Breast epithelium (tissue), 4 donors: ENCODE data around the gene E2F4. TPM values are rescaled to one million over a fixed set of nuclear protein-coding genes. Genes with fewer than 3 reads are reported as not detected.

Source experiments
- DNase-seq, 2 donors: peaks; one replicate each; pipeline ENCODE4 v3.0.0-alpha.2; 2019; ENCODE audit warnings: low spot score in 2 of 2
- H3K27ac ChIP-seq, 2 donors: fragments of 200-600 bp; sonication (generic) in 1 of 2; one replicate each; pipeline ENCODE4 v1.5.1; 2016 to 2019; ENCODE audit warnings: mild to moderate bottlenecking in 1 of 2
- H3K27me3 ChIP-seq, 2 donors: fragments of 200-600 bp; sonication (generic) in 1 of 2; one replicate each; pipeline versions ENCODE4 v1.5.1 to v1.6.0; 2017 to 2019; ENCODE audit warnings: control low read depth in 1 of 2, mild to moderate bottlenecking in 1 of 2
- H3K36me3 ChIP-seq: fragments of 200-600 bp; one replicate; pipeline ENCODE4 v1.5.1; 2019
- H3K4me1 ChIP-seq, 2 donors: fragments of 200-600 bp; sonication (generic); one replicate each; pipeline ENCODE4 v1.5.1; 2016 to 2019; ENCODE audit warnings: control low read depth in 1 of 2
- H3K4me3 ChIP-seq, 3 donors: fragments of 200-600 bp; sonication (generic); 1 replicate in 2 of 3; 2 replicates in 1 of 3; pipeline ENCODE4 v1.5.1; 2016 to 2019; ENCODE audit warnings: mild to moderate bottlenecking in 3 of 3, moderate library complexity in 2 of 3
- H3K9me3 ChIP-seq, 2 donors: fragments of 200-600 bp; sonication (generic) in 1 of 2; one replicate each; pipeline ENCODE4 v1.5.1; 2016 to 2019; ENCODE audit warnings: control low read depth in 1 of 2
- POLR2A ChIP-seq: fragments of 450-650 bp; IDR thresholded peaks from one replicate; pipeline ENCODE4 v1.6.1; 2016; ENCODE audit warnings: antibody characterized with exemption, mild to moderate bottlenecking, moderate library complexity
- POLR2AphosphoS5 ChIP-seq, 3 donors: sonication (generic); formaldehyde crosslinking; IDR thresholded peaks; one replicate each; pipeline ENCODE4 v1.6.1; 2017; ENCODE audit warnings: antibody characterized with exemption in 3 of 3
- intact Hi-C: fragments of 100-400 bp; cut with DNase I; formaldehyde crosslinking; loops from one replicate; pipeline ENCODE4 v1.15.1; 2023; ENCODE audit warnings: low total_unique reads
- total RNA-seq, 3 donors: library from RNA; depleted of rRNA; stranded (reverse); fragments of >200 nt; gene quantifications; one replicate each; pipeline ENCODE4 v1.1.0, GENCODE V29; 2016
- TF ChIP-seq, protein P1 (sequence below), 3 donors: fragments of 450-650 bp; IDR thresholded peaks; one replicate each; pipeline ENCODE4 v1.5.1; 2016 to 2017; ENCODE audit warnings: antibody characterized with exemption in 3 of 3, mild to moderate bottlenecking in 3 of 3, moderate library complexity in 3 of 3

Gene E2F4
- total RNA-seq, 3 donors from 2014 or later = 74.1 to 86.9 (median 76.1) TPM

GRCh38 chr16:67176662-67177061, 15.3 kb upstream of the E2F4 start:
- H3K36me3 ChIP-seq = no peaks in the 10 kb centered on the region
- TF ChIP-seq POLR2A (no peak), POLR2AphosphoS5 (IDR thresholded peaks at IDR 0.05) (no peak)
- TF ChIP-seq, protein P1, sequence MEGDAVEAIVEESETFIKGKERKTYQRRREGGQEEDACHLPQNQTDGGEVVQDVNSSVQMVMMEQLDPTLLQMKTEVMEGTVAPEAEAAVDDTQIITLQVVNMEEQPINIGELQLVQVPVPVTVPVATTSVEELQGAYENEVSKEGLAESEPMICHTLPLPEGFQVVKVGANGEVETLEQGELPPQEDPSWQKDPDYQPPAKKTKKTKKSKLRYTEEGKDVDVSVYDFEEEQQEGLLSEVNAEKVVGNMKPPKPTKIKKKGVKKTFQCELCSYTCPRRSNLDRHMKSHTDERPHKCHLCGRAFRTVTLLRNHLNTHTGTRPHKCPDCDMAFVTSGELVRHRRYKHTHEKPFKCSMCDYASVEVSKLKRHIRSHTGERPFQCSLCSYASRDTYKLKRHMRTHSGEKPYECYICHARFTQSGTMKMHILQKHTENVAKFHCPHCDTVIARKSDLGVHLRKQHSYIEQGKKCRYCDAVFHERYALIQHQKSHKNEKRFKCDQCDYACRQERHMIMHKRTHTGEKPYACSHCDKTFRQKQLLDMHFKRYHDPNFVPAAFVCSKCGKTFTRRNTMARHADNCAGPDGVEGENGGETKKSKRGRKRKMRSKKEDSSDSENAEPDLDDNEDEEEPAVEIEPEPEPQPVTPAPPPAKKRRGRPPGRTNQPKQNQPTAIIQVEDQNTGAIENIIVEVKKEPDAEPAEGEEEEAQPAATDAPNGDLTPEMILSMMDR (IDR thresholded peaks at IDR 0.05) = no peak
- H3K9me3 ChIP-seq = no peaks in the 10 kb centered on the region
- no peak overlapping the region for H3K27ac ChIP-seq
- H3K27me3 ChIP-seq = no peaks in the 10 kb centered on the region
- peaks cover 5 to 11% of the 10 kb centered on the region in 2 donors for H3K4me1 ChIP-seq
- H3K4me3 ChIP-seq = no peak overlapping the region
- no peak for DNase-seq
- intact Hi-C loops = loop anchor here (10.0 kb wide), 1 partner anchor 238 kb away; the partner anchor contains the start of gene ZDHHC1

GRCh38 chr16:67177743-67178699, 13.9 kb upstream of the E2F4 start:
- peak; percentile 74 to 82 for DNase-seq
- Histone ChIP-seq H3K4me1 (peaks cover 5 to 11% of the 10 kb centered on the region in 2 donors), H3K27ac (peak overlapping the region; percentile 76 to 87), H3K4me3 (peak overlapping the region; percentile 29 to 77 (median 56)), H3K36me3 (no peaks in the 10 kb centered on the region), H3K9me3 (no peaks in the 10 kb centered on the region), H3K27me3 (no peaks in the 10 kb centered on the region)
- TF ChIP-seq POLR2A (no peak), POLR2AphosphoS5 (IDR thresholded peaks at IDR 0.05) (peak; percentile 19 to 59 (median 52))
- TF ChIP-seq, protein P1 (IDR thresholded peaks at IDR 0.05) = peak in 2 of 3 donors; percentile 15 to 29
- intact Hi-C loops = loop anchor here (10.0 kb wide), 1 partner anchor 237 kb away; the partner anchor contains the start of gene ZDHHC1

DNA sequence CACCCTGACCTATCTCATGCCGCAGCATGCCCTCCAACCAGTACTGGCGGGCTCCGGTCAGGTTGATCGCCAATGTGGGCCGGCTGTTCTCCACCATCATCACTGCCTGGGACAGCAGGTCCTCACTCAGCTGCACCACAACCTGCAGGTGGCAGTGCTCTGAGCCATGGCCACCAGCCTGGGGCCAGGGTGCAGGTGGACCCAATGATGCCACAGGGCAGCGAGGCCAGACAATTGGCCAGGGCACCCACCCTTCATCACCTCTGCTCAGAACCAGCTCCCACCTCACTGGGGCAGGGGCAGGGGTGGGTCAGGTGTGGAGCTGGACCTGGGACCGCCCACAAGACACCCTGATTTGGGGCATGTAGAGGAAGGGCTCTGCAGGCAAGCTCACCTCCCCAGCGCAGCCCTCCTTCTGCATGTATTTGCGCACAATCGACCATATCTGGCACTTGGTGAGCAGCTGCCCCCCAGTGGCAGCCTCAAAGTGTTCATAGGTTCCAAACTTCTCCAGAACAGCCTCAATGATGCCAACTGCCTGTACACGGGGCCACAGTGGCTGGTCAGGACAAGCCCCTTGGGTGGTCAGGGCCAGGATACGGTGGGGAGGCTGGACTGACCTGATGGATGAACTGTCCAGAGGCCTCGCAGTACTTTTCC, 12.4 kb upstream of the E2F4 start:
- Histone ChIP-seq H3K27ac (peak overlapping the region in 1 of 2 donors; percentile 76), H3K27me3 (no peaks in the 10 kb centered on the region), H3K36me3 (no peaks in the 10 kb centered on the region), H3K4me3 (no peak overlapping the region), H3K9me3 (no peaks in the 10 kb centered on the region), H3K4me1 (peaks cover 3 to 11% of the 10 kb centered on the region in 2 donors)
- intact Hi-C loops = loop anchor here (10.0 kb wide), 1 partner anchor 235 kb away; the partner anchor contains the start of gene ZDHHC1
- no peak for TF ChIP-seq POLR2A
- no peak for TF ChIP-seq POLR2AphosphoS5 (IDR thresholded peaks at IDR 0.05)
- TF ChIP-seq, protein P1 (IDR thresholded peaks at IDR 0.05) = no peak
- no peak for DNase-seq

- Histone ChIP-seq H3K4me3 (no peak overlapping the region), H3K36me3 (no peaks in the 10 kb centered on the region), H3K27ac (no peak overlapping the region), H3K27me3 (no peaks in the 10 kb centered on the region), H3K9me3 (no peaks in the 10 kb centered on the region), H3K4me1 (peaks cover 4 to 14% of the 10 kb centered on the region in 2 donors)
- DNase-seq = no peak
- intact Hi-C loops = no loop called here
- TF ChIP-seq POLR2AphosphoS5 (IDR thresholded peaks at IDR 0.05) (no peak), POLR2A (no peak)
- TF ChIP-seq, protein P1 (IDR thresholded peaks at IDR 0.05) = no peak
These were observed 11.8 kb upstream of the E2F4 start for GRCh38 chr16:67180166-67180565.
